Transverse colon (tissue), 4 donors: ENCODE data around the gene NPFFR2. TPM values are rescaled to one million over a fixed set of nuclear protein-coding genes. Genes with fewer than 3 reads are reported as not detected.
"Not testable (repeated sequence)": the region's sequence is repeated elsewhere in the genome, so short reads cannot be mapped to it uniquely, and the experiment has no call there.

Experiments used
- DNase-seq: peaks from one replicate; pipeline ENCODE4 v3.0.0-alpha.2; 2019
- H3K27ac ChIP-seq, 4 donors: fragments of 200-600 bp; sonication (generic); 2 replicates each; pipeline ENCODE4 v1.5.1; 2016 to 2018; ENCODE audit warnings: inconsistent platforms in 4 of 4
- H3K27me3 ChIP-seq: fragments of 200-600 bp; sonication (generic); 2 replicates; pipeline ENCODE4 v1.5.1; 2017; ENCODE audit warnings: inconsistent platforms
- H3K36me3 ChIP-seq, 4 donors: fragments of 200-600 bp; sonication (generic); 2 replicates each; pipeline ENCODE4 v1.5.1; 2017 to 2019; ENCODE audit warnings: inconsistent platforms in 4 of 4
- H3K4me1 ChIP-seq, 4 donors: fragments of 200-600 bp; sonication (generic); 2 replicates each; pipeline ENCODE4 v1.5.1; 2017 to 2020; ENCODE audit warnings: inconsistent platforms in 4 of 4
- H3K4me3 ChIP-seq, 4 donors: fragments of 200-600 bp; sonication (generic); 1 replicate in 1 of 4; 2 replicates in 3 of 4; pipeline versions ENCODE4 v1.5.1 to v1.6.1; 2017 to 2019; ENCODE audit warnings: inconsistent platforms in 4 of 4
- H3K9me3 ChIP-seq, 2 donors: fragments of 200-600 bp; sonication (generic); 2 replicates each; pipeline ENCODE4 v1.5.1; 2017 to 2019; ENCODE audit warnings: inconsistent platforms in 2 of 2
- CTCF ChIP-seq, 5 experiments: fragments of 200-600 bp in 3 of 5; fragments of 450-650 bp in 2 of 5; sonication (generic) in 3 of 5; IDR thresholded peaks; 1 replicate in 2 of 5; 2 replicates in 3 of 5; pipeline ENCODE4 v1.5.1; 2016 to 2017; ENCODE audit warnings: antibody characterized with exemption in 5 of 5, inconsistent platforms in 3 of 5, mild to moderate bottlenecking in 2 of 5, moderate library complexity in 1 of 5
- EP300 ChIP-seq: sonication (generic); formaldehyde crosslinking; IDR thresholded peaks from one replicate; pipeline ENCODE4 v1.6.1; 2017; ENCODE audit warnings: antibody characterized with exemption, low read depth
- POLR2A ChIP-seq: fragments of 450-650 bp; IDR thresholded peaks from one replicate; pipeline ENCODE4 v1.6.1; 2016; ENCODE audit warnings: antibody characterized with exemption, mild to moderate bottlenecking, moderate library complexity
- POLR2AphosphoS5 ChIP-seq, 3 donors: sonication (generic); formaldehyde crosslinking; IDR thresholded peaks; one replicate each; pipeline ENCODE4 v1.6.1; 2016; ENCODE audit warnings: antibody characterized with exemption in 3 of 3
- WGBS, 2 donors: methylation state at CpG; one replicate each; pipeline ENCODE4 v1.1.5; 2018; ENCODE audit warnings: low coverage in 1 of 2; 5-methylcytosine and 5-hydroxymethylcytosine counted together
- in situ Hi-C, 4 donors: fragments of 200-750 bp; cut with MboI; loops; one replicate each; pipeline versions ENCODE4 v1.15.0 to v1.15.1; 2017; ENCODE audit warnings: low sequenced_read_pairs in 3 of 4, low pct_ligation_motif_present in 1 of 4, low pct_unique_long_range_greater_than_20kb in 1 of 4
- intact Hi-C: fragments of 100-400 bp; cut with DNase I; formaldehyde crosslinking; loops from one replicate; pipeline ENCODE4 v1.15.1; 2023; ENCODE audit warnings: low total_unique reads
- total RNA-seq, 4 donors: library from RNA; depleted of rRNA; stranded (reverse); fragments of >200 nt; gene quantifications; one replicate each; pipeline ENCODE4 v1.1.0, GENCODE V29; 2016

NPFFR2 gene
- total RNA-seq, 4 donors from 2014 or later = not detected

GRCh38 chr4:72152731-72153130 lies 120.9 kb downstream of the NPFFR2 start:
- no peak overlapping the region for H3K4me3 ChIP-seq
- H3K27me3 ChIP-seq = no peaks in the 10 kb centered on the region
- in situ Hi-C loops = no loop called here
- no peaks in the 10 kb centered on the region for H3K9me3 ChIP-seq
- intact Hi-C loops = no loop called here
- no peaks in the 10 kb centered on the region for H3K4me1 ChIP-seq
- no peaks in the 10 kb centered on the region for H3K36me3 ChIP-seq
- H3K27ac ChIP-seq = no peak overlapping the region
- no peak for TF ChIP-seq EP300
- no peak for TF ChIP-seq POLR2AphosphoS5 (IDR thresholded peaks at IDR 0.05)
- TF ChIP-seq CTCF (IDR thresholded peaks at IDR 0.05) = no peak
- TF ChIP-seq POLR2A = no peak
- no peak for DNase-seq

- H3K9me3 ChIP-seq, H3K27me3 ChIP-seq, H3K4me3 ChIP-seq, H3K36me3 ChIP-seq, H3K4me1 ChIP-seq, H3K27ac ChIP-seq, intact Hi-C loops, DNase-seq, in situ Hi-C loops: not testable (repeated sequence)
- 49 to 59% methylated on average over 8 of the region's 8 CpGs for WGBS, 2 donors
Measured at GRCh38 chr4:72153634-72154033, 121.8 kb downstream of the NPFFR2 start.

GRCh38 chr4:72169285-72169684 lies 137.5 kb downstream of the NPFFR2 start:
- intact Hi-C loops, in situ Hi-C loops, H3K4me3 ChIP-seq, H3K4me1 ChIP-seq, H3K9me3 ChIP-seq, DNase-seq, H3K36me3 ChIP-seq, H3K27me3 ChIP-seq, H3K27ac ChIP-seq: not testable (repeated sequence)
- 83% methylated on average over 14 of the region's 14 CpGs; no CpG with 5 or more reads in 1 of the 2 donors for WGBS, 2 donors

- Histone ChIP-seq H3K9me3 (no peaks in the 10 kb centered on the region), H3K27ac (no peak overlapping the region), H3K27me3 (no peaks in the 10 kb centered on the region), H3K36me3 (no peaks in the 10 kb centered on the region), H3K4me1 (no peaks in the 10 kb centered on the region), H3K4me3 (no peak overlapping the region)
- WGBS, 2 donors = 83 to 88% methylated on average over 3 of the region's 3 CpGs
- in situ Hi-C loops (no loop called here), intact Hi-C loops (no loop called here)
- no peak for DNase-seq
- TF ChIP-seq CTCF (IDR thresholded peaks at IDR 0.05) = no peak
- TF ChIP-seq POLR2AphosphoS5 (IDR thresholded peaks at IDR 0.05) = no peak
- no peak for TF ChIP-seq EP300
- no peak for TF ChIP-seq POLR2A
Measured at GRCh38 chr4:72169861-72170260, 138.1 kb downstream of the NPFFR2 start.

- no peak overlapping the region for H3K4me3 ChIP-seq
- intact Hi-C loops (no loop called here), in situ Hi-C loops (no loop called here)
- DNase-seq = no peak
- H3K27me3 ChIP-seq = no peaks in the 10 kb centered on the region
- no peaks in the 10 kb centered on the region for H3K36me3 ChIP-seq
- H3K4me1 ChIP-seq = no peaks in the 10 kb centered on the region
- TF ChIP-seq POLR2AphosphoS5 (IDR thresholded peaks at IDR 0.05) = no peak
- no peak for TF ChIP-seq POLR2A
- TF ChIP-seq CTCF (IDR thresholded peaks at IDR 0.05) = no peak
- no peak for TF ChIP-seq EP300
- H3K27ac ChIP-seq = no peak overlapping the region
- WGBS, 2 donors = 28 to 50% methylated on average over 1 of the region's 1 CpG
- H3K9me3 ChIP-seq = peaks cover 0 to 3% of the 10 kb centered on the region in 2 donors
Measured at GRCh38 chr4:72171761-72172160, 140.0 kb downstream of the NPFFR2 start.
